NAMALWA (cell line): ENCODE data around the gene DCAF7.
A peak's percentile ranks its signal among the peaks of the same experiment; 100 is the strongest.

Experiments
- DNase-seq: peaks from one replicate; pipeline ENCODE4 v3.0.0-alpha.2; 2015; ENCODE audit warnings: low spot score

Gene DCAF7

GRCh38 chr17:63588797-63589196 lies 38.5 kb downstream of the DCAF7 start:
- DNase-seq, result no peak

DNA sequence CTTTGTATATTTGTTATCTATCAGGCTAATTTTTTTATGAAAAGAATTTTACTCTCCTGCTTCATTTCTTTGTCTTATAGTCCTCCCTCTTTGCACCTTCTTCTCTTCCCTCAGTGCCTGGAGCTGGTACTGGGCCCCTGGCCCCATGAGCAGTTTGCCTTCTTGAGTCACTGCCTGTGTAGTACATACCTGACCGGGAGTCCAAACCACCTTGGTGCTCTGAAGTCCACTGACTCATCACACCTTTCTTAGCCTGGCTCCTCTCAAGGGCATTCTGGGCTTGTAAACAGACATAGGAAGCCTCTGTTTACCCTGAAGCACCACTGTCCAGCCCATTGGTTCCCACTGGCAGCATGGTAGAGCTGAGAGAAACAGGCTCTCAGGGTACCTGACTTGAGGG lies 39.4 kb downstream of the DCAF7 start:
- no peak for DNase-seq

GRCh38 chr17:63592797-63593196 lies 42.5 kb downstream of the DCAF7 start:
- DNase-seq, result no peak

DNA sequence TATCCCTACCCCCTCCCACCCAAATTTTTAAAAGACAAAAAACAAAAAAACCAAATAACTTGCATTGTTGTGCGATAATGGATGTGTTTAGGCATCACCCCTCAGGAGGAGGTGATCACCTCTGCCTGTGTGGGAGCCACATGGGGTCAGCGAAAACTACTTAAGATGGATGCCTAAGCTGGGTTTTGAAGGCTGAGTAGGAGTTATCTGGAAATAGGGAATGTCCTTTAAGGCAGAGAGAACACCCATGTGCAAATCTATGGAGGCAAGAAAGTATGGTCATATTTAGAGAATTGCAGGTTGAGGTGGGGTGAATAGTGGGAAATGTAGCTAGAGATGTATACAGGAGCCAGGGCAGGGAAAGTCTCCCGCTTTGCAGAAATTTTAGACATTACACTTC lies 44.9 kb downstream of the DCAF7 start:
- no peak for DNase-seq

- peak; percentile 16 for DNase-seq
These were observed 46.7 kb downstream of the DCAF7 start for GRCh38 chr17:63596856-63597586.

GRCh38 chr17:63598281-63598680 lies 48.0 kb downstream of the DCAF7 start:
- DNase-seq, result no peak

DNA sequence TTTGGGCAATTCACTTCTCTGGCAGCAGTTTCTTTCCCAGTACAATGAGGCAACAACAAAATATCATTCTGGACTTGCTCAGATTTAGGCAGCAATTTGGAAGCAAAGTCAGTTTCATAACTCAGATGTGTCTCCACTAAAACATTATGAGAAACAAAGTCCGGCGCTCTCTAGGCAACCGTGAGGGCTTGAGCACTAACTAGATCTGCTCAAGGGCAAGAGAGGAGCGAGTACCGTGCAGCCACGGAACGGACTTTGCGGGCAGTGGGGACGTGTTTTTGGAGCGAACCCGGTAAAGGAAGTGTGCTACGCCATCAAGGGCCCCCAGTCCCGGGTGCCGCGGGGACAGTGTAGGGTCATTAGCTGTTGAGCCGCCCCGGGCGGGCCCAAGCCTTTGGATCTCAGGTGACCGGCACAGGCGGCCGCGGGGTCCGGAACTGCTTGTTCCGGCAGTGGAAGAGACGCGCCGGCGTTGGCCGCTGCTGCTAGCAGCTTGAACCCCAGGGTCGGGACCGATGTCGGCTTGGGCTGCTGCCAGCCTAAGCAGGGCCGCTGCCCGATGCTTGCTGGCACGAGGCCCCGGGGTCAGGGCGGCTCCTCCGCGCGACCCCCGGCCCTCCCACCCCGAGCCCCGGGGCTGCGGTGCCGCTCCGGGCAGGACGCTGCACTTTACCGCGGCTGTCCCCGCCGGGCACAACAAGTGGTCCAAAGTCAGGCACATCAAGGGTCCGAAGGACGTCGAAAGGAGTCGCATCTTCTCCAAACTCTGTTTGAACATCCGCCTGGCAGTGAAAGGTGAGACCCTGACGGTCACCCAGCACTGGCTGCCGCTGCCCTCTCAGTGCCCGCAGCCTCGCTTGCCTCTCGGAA lies 50.5 kb downstream of the DCAF7 start, which contains the start of gene TACO1:
TSS of gene TACO1 (plus strand) at position 327 of the 870 bp plus-strand sequence. CDS start at position 516, 189 bp downstream.
- peak; percentile 86 for DNase-seq

DNA sequence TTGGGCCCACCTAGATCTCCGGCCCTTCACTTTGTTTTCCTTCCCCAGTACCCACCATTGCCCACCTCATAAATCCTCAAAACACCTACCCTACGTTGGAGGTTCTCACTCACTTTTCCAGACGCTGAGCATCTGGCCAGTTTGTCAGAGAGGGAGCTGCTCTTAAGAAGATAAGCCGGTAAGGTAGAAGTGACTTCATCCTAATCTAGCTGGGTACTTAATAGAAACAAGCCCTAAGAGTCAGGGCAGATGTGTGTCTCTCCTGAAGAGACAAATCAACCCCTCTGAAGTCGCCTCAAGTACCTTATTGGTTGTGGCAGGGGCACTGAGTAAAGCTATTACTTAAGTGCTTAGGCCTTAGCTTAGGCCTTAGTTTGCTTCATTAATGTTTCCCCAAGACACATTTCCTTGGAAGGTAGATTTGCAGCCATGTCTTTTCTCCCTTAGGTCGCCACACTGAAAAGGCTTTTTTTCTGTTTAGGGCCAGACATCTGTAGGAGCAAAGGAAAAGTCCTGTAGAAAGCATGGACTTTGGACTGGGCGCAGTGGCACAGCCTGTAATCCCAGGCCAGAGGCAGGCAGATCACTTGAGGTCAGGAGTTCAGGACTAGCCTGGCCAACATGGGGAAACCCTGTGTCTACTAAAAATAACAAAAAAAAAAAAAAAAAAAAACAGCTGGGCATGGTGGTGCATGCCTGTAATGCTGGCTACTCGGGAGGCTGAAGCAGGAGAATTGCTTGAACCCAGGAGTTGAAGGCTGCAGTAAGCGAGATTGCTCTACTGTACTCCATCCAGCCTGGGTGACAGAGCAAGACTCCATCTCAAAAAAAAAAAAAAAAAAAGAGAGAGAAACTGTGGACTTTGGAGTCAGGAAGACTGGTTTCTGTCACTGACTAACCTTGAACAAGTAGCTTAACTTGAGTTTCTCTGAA lies 51.4 kb downstream of the DCAF7 start:
- peak; percentile 18 for DNase-seq

- DNase-seq, result no peak
These were observed 59.7 kb downstream of the DCAF7 start for GRCh38 chr17:63609816-63610573.

DNA sequence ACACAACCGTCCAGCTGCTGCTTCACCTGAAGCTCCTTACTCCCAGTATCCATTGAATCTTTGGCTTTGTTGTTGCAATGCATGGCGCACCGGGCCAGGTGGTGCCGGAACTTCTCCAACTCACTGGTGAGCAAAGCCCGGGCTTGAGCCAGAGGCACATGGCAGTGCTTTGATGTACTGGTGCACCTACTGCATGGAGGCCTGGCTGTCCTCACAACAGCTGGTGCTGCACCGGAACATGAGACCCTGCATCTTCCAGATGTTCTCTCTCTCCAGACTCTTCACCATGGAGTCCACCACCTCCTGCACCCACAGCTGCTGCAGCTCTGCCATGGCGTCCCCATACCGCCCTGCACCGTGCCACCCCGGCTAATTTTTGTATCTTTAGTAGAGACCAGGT lies 60.6 kb downstream of the DCAF7 start:
- DNase-seq, result no peak

DNA sequence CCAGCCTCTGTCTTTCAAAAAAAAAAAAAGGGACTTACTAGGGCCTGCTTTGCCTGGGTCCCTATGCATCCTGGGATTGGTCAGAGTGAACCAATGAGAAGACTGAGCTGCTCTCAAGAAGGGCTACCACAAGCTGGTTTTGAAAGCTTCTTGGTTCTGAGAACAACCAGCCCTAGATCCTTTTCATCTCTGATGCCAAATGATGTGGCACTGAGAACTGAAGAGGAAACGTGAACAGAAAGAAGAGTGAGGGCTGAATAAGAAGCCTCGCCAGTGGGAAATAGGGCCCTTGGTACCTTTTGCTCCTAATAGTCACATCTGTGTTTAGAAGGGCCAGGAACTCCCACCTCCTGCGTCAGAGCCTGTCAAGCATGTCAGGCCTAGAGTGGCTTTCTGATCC lies 61.1 kb downstream of the DCAF7 start:
- DNase-seq, result no peak

- no peak for DNase-seq
These were observed 63.4 kb downstream of the DCAF7 start for GRCh38 chr17:63613663-63614062.

- DNase-seq, result peak; percentile 19
These were observed 71.0 kb downstream of the DCAF7 start for GRCh38 chr17:63621229-63621683.

DNA sequence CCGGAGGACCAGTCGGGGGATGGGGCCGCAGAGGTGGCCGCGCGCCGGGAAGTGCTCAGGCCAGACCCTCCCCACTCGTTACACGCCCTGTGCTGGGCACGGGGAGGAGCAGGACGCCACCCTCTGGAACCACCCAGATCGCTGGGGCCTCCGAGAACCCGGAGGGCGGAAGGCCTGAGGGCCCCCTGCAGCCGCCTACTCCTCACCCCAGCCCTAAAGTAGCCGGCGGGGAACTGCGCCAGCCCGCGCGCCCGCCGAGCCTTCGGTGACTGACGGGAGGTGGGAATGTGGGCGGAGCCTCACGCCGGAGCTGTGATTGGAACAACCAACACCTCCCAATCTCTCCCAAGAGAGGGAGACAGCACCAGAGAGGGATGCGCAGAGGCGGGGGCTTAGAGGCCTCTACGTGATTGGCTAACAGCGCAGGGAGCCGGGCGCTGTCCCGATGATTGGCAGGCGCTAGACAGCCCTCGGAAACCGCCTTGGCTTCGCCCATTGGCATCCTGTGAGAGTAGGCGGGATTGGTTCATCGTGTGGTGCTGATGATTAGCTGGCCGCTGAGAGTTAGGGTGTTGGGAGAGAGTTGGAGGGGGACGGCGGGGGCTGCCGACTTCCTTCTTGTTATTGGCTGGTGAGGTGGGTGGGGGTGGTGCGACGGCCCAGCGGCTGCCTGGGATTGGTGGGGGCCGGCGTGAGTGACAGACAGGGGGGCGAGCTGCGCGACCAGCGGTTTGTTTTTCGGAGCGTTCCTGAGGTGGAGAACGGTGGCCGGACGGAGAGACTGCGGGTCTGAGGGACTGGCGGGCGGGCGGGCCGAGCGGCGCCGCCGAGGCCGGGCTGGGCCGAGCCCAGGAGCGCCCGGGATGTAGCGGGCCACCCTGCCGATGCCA lies 71.7 kb downstream of the DCAF7 start, which contains the start of gene MAP3K3:
TSS of gene MAP3K3 (plus strand) at position 734 of the 890 bp plus-strand sequence. CDS start 343 bp downstream, outside the sequence.
- DNase-seq, result peak; percentile 100

- peak; percentile 73 for DNase-seq
These were observed 72.5 kb downstream of the DCAF7 start for GRCh38 chr17:63622574-63623390.

DNA sequence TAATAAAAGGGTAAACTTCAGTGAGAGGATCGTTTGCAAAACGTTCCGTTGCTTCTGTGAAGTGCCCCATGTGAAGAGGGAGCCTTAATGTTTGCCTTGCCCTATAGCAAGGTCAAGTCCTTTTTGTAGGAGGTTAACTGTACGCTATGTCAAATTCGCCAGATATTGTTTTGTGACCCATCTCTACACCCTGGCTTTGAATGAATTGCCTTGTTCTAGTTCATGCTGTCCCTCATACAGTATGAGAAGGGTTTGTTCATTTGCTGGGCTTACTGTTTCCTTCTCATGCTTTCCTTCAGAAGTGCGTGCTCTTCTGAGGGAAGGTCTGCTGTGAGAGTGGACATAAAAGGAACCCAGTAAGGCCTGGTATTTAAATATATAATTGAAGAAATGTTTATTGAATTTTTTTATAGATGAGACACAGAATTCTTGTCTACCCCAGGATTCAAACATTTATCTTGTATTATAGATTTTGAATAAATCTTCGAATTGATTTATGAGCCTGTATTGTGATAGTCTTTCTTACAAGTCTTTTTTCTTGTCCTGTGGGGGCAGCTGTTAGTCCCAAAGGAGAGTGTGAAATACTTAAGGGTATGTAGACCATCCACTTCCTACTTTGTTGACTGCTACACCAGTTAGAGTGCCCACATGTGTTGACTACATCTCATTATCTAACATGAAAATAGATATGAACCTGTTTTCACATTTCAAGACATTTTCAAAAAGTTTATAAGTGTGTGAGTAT lies 73.7 kb downstream of the DCAF7 start:
- DNase-seq, result peak; percentile 39

DNA sequence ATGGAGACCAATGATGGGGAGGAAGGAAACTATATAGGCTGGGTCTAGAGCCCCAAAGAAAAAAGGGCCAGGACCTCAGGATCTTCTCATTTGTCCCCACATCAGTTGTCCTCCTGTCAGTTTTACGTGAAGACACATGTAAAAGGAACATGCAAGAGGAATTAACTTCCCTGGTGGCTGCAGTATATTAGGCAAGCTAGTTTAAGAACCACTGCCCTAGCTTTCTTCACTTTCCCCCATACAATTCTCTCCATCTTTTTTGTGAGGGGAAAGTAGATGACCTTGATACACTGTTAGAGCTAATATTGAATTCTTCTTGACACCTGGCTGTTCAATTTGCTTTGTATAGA lies 74.2 kb downstream of the DCAF7 start:
- DNase-seq, result peak; percentile 25

DNA sequence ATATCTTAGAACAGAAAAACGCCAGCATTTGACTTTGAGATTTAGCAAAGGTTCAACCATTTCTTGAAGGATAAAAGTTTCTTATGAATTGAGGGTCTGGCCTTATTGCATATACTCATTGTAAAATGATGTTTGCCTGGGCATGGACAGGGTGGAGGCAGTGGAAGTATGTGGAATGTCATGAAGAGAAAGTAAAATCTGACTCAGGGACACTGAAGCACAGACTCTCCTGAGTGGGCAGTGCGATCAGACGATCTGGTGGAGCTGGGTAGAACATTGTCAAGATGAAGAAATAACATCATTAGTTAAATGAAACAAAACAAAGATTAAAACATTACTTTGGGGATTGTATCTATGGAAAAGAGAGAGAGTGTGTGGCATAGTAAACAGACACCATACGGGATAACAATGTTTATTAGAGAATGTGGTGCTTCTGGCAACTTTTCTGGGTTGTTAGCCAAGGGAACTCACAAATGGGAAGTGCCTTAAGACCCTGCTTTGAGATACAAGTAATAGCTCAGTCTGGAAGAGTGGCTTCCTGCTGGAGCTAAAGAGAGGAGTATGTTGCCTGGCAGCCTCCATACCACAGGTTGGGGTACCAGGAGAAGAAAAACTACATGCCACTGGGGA lies 76.4 kb downstream of the DCAF7 start:
- no peak for DNase-seq
